Activated gamma-delta T cell treated with anti-CD3 and anti-CD28 coated beads, Interleukin-2, amount 50 U/mL, for 16 hours (primary cell): Measurements from ENCODE around the gene GABPA.
"Not testable (repeated sequence)": the region's sequence is repeated elsewhere in the genome, so short reads cannot be mapped to it uniquely, and the experiment has no call there.

Experiments used
- DNase-seq: peaks from one replicate; pipeline ENCODE4 v3.0.0-alpha.2; 2020; ENCODE audit warnings: low read depth

The GABPA gene

DNA sequence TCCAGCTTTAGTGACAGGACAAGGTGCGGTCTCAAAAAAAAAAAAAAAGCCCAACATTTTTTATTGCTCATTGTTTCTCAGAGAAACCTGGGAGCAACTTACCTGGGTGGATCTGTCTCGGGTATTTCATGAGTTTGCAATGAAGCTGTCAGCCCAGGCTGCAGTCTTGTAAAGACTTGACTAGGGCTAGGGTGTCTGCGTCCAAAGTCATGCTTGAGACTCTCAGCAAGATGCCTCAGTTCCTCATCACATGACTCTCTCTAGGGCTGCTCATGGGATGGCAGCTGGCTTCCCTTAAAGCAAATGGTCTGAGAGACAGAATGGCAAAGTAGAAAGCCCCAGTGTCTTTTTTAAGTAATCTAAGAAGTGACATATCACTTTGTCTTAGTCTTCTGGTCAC, 8.1 kb downstream of the GABPA start:
- DNase-seq: no peak

GRCh38 chr21:25744854-25745253, 10.1 kb downstream of the GABPA start:
- no peak for DNase-seq

DNA sequence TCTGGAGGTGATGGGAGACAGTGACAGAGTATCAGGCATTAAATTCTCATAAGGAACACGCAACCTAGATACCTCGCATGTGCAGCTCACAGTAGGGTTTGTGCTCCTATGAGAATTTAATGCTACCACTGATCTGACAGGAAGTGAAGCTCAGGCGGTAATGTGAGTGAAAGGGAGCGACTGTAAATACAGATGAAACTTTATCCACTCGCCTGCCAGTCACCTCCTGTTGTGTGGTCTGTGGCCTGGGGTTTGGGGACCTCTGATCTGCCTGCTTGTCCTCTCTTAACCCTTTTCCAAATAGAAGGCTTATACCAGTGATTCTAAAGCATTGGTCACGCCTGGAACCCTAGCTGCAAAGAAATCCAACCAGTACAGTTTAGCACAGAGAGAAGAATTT, 15.3 kb downstream of the GABPA start:
- no peak for DNase-seq

GRCh38 chr21:25752416-25752815, 17.6 kb downstream of the GABPA start:
- DNase-seq: no peak

- DNase-seq: no peak
Measured at GRCh38 chr21:25756190-25756932, 21.6 kb downstream of the GABPA start.

GRCh38 chr21:25757531-25757930, 22.8 kb downstream of the GABPA start:
- DNase-seq: no peak

GRCh38 chr21:25759573-25759972, 24.8 kb downstream of the GABPA start:
- no peak for DNase-seq

GRCh38 chr21:25760061-25760460, 25.3 kb downstream of the GABPA start:
- DNase-seq: no peak

DNA sequence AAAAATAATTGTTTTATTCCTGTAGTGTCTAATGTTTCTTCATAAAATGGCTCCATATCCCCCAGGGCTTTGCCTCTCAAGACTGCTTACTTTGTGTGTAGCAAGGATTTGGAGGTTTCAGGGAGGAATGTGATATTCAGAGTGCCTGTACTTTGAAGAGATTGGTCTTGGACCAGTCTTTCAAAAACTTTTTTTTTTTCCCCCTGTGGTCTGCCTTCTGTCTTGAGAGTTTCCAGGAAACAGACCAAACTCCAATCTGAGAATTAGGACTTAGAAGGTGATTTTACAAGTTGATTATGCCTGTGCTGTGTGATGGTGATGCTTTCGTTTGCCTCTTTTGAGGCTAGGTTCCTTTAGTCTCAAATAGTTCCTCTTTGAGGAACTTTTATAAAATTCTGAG, 25.9 kb downstream of the GABPA start:
- DNase-seq: no peak

DNA sequence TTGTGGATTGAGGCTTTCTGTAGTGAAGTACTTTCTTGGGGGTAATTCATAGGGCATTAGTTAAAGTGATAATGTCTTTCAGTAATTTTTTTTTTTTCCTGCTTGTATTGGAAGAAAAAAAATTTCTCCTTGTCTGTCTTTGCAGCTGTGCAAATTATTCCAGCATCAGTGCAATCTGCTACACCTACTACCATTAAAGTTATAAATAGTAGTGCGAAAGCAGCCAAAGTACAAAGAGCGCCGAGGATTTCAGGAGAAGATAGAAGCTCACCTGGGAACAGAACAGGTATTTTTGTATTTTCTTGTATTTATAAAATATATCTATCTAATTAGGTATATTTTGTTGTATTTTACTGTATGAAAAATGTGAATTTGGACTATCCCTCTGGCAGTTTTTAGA, 29.3 kb downstream of the GABPA start:
- DNase-seq: no peak

DNA sequence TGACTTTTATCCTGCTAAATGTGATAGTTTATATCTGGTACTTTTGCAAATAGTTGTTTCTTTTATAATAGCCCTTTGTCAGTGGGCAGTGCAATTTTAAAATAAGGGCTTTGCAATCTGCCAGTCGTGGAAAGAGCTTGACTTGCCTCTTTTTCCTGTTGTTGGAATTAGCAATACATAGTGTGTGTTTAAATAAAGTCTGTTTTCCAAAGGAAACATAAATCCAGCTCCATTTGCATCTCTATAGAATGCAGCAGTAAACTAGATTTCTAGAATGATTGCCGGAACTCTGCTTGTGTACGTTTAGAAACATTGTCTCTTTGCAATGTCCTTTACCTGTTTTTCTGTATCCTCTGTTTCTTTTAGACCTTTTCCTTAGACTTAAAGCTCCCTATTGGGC, 33.1 kb downstream of the GABPA start:
- no peak for DNase-seq

- no peak for DNase-seq
Measured at GRCh38 chr21:25772686-25773085, 37.9 kb downstream of the GABPA start.

GRCh38 chr21:25776440-25776839, 41.7 kb downstream of the GABPA start:
- DNase-seq: no peak

DNA sequence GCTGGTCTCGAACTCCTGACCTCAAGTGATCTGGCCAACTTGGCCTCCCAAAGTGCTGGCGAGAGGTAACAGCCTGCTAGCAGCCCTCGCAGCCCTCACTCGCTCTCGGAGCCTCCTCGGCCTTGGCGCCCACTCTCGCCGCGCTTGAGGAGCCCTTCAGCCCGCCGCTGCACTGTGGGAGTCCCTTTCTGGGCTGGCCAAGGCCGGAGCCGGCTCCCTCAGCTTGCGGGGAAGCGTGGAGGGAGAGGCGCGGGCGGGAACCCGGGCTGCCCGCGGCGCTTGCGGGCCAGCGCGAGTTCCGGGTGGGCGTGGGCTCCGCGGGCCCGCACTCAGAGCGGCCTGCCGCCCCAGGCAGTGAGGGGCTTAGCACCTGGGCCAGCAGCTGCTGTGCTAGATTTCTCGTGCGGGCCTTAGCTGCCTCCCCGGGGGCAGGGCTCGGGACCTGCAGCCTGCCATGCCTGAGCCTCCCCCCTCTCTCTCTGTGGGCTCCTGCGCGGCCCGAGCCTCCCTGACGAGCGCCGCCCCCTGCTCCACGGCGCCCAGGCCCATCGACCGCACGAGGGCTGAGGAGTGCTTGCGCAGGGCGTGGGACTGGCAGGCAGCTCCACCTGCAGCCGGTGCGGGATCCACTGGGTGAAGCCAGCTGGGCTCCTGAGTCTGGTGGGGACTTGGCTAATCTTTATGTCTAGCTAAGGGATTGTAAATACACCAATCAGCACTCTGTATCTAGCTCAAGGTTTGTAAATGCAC, 43.5 kb downstream of the GABPA start:
- DNase-seq: not testable (repeated sequence)

DNA sequence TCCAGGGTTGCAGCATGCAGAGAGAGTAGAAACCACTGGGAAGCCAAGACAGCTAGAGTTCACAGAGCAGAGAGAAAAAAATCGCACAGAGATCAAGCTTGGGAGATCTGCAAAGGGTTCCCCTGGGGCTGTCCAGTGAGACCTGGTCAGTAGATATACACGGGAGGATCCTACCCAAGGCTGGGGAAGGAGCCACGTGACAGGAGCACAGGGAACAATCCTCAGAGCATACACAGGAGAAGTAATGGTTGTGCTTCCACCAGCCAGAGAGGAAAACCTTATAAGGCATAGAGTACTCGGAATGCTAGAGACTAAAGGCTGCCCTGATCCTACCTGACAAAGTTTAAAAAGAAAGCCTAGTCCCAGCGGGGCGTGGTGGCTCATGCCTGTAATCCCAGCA, 53.9 kb downstream of the GABPA start:
- no peak for DNase-seq

GRCh38 chr21:25790122-25790877, 55.5 kb downstream of the GABPA start:
- DNase-seq: no peak

DNA sequence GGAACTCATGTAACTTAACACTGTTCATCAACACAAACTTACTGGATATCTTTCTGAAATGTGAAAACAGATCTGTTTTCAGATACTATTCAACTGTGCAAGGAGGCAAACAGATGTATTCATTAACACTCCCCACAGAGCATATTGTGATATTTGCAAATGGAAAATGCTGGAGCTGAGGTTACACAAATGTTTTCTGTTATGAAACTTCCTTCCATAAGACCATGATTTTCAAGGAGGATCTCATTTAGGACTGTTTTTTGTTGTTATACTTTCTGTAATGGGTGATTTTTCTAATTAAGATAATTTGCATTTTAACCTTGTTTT, 56.1 kb downstream of the GABPA start:
- DNase-seq: no peak

- no peak for DNase-seq
Measured at GRCh38 chr21:25791319-25791718, 56.5 kb downstream of the GABPA start.

- peak; percentile 78 for DNase-seq
Measured at GRCh38 chr21:25801217-25802014, 66.6 kb downstream of the GABPA start.

- no peak for DNase-seq
Measured at GRCh38 chr21:25806060-25806459, 71.3 kb downstream of the GABPA start.

GRCh38 chr21:25807191-25807590, 72.4 kb downstream of the GABPA start:
- no peak for DNase-seq

GRCh38 chr21:25809013-25809412, 74.2 kb downstream of the GABPA start:
- DNase-seq: no peak
